Spleen (tissue), 11 donors: Measurements from ENCODE around the gene LPGAT1. TPM values are rescaled to one million over a fixed set of nuclear protein-coding genes. Genes with fewer than 3 reads are reported as not detected.

Source experiments
- DNase-seq: peaks from one replicate; pipeline ENCODE4 v3.0.0-alpha.2; 2020
- H3K27ac ChIP-seq, 8 donors: fragments of 200-600 bp; sonication (generic) in 7 of 8; 1 replicate in 4 of 8; 2 replicates in 4 of 8; pipeline versions ENCODE4 v1.5.0 to v1.8.0; 2016 to 2021; ENCODE audit warnings: inconsistent platforms in 4 of 8, mild to moderate bottlenecking in 4 of 8, moderate library complexity in 1 of 8
- H3K27me3 ChIP-seq, 7 donors: fragments of 200-600 bp; sonication (generic) in 6 of 7; replicated peaks in 1 of 7; 1 replicate in 4 of 7; 2 replicates in 3 of 7; pipeline versions ENCODE4 v1.5.0 to v1.8.0; 2016 to 2021; ENCODE audit warnings: inconsistent platforms in 3 of 7, mild to moderate bottlenecking in 1 of 7
- H3K36me3 ChIP-seq, 6 donors: fragments of 200-600 bp; sonication (generic) in 5 of 6; 1 replicate in 4 of 6; 2 replicates in 2 of 6; pipeline versions ENCODE4 v1.5.0 to v1.8.0; 2016 to 2021; ENCODE audit warnings: inconsistent platforms in 2 of 6
- H3K4me1 ChIP-seq, 6 donors: fragments of 200-600 bp; sonication (generic) in 5 of 6; 1 replicate in 3 of 6; 2 replicates in 3 of 6; pipeline versions ENCODE4 v1.5.0 to v1.8.0; 2016 to 2021; ENCODE audit warnings: inconsistent platforms in 3 of 6
- H3K4me3 ChIP-seq, 8 donors: fragments of 200-600 bp; sonication (generic) in 7 of 8; 1 replicate in 4 of 8; 2 replicates in 4 of 8; pipeline versions ENCODE4 v1.5.0 to v1.8.0; 2016 to 2021; ENCODE audit warnings: inconsistent platforms in 4 of 8, mild to moderate bottlenecking in 4 of 8, moderate library complexity in 2 of 8
- H3K9me3 ChIP-seq, 8 donors: fragments of 200-600 bp; sonication (generic) in 7 of 8; 1 replicate in 4 of 8; 2 replicates in 4 of 8; pipeline versions ENCODE4 v1.5.0 to v1.8.0; 2016 to 2021; ENCODE audit warnings: inconsistent platforms in 4 of 8
- CTCF ChIP-seq, 11 experiments: fragments of 200-600 bp in 7 of 11; fragments of 450-650 bp in 4 of 11; sonication (generic) in 4 of 11; IDR thresholded peaks in 8 of 11; conservative IDR thresholded peaks in 3 of 11; 1 replicate in 7 of 11; 2 replicates in 4 of 11; pipeline versions ENCODE4 v1.4.0 to v1.8.0; 2016 to 2021; ENCODE audit warnings: antibody characterized with exemption in 11 of 11, inconsistent platforms in 4 of 11, mild to moderate bottlenecking in 1 of 11
- POLR2A ChIP-seq, 3 donors: fragments of 450-650 bp; IDR thresholded peaks; one replicate each; pipeline ENCODE4 v1.5.1; 2017; ENCODE audit warnings: antibody characterized with exemption in 3 of 3, mild to moderate bottlenecking in 1 of 3
- POLR2AphosphoS5 ChIP-seq, 3 donors: sonication (generic); formaldehyde crosslinking; IDR thresholded peaks; one replicate each; pipeline ENCODE4 v1.5.1; 2017; ENCODE audit warnings: antibody characterized with exemption in 3 of 3
- WGBS, 5 donors: extraction: QIAGEN DNeasy Blood & Tissue Kit in 3 of 5; methylation state at CpG; one replicate each; pipeline versions ENCODE4 v1.1.5 to v1.1.7; 2013 to 2018; 5-methylcytosine and 5-hydroxymethylcytosine counted together
- intact Hi-C: fragments of 100-400 bp; cut with DNase I; formaldehyde crosslinking; loops from one replicate; pipeline ENCODE4 v1.15.0; 2023; ENCODE audit warnings: low total_unique reads
- polyA plus RNA-seq, 3 donors: library from polyadenylated mRNA; stranded (reverse); fragments of 200-250 nt; gene quantifications; one replicate each; pipeline ENCODE4 v1.2.1, GENCODE V29; 2013
- total RNA-seq, 7 donors: library from RNA; depleted of rRNA in 3 of 7; stranded (reverse); fragments of >200 nt in 3 of 7; fragmentation: NEBNext Ultra II Directional in 4 of 7; extraction: Animal tissue kit (Norgen Biotek cat#: 25700) in 4 of 7; gene quantifications; one replicate each; pipeline versions ENCODE4 v1.1.0 to v1.2.1, GENCODE V29; 2016 to 2021
- donor health status: healthy with polysubstance abuse.
- donor health status: DM: no; HTN: no; CAD: no; lungs with moderate emphysema.
- donor health status: DM: no; HTN: no; CAD: no.
- donor health status: Bipolar disorder and iron deficiency.
- donor health status: healthy.
- donor health status: DM: no; HTN: no; CAD: no.
- donor health status: DM: yes; HTN: yes; CAD: no.

The LPGAT1 gene
- total and polyA plus RNA-seq, 10 donors, result 8.8 to 80.6 (median 60.7) TPM

DNA sequence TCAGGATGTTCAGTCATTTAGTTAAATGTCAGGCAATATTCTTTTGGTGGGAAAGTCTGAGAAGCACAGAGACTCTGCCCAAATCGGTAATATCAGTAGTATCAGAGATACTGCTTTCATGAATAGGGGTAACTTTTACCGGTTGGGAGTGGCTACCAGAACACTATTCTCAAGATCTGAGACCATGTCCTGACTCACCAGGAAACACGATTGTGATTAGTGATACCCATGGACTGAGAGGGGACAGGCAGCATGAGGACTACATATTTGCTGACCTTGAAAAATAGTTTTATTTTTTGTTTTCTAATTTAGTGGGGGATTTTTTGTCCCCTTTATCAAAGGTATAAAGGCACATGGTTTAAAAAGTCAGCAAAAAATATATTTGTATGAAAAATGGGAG is 79.1 kb downstream of the LPGAT1 start:
- intact Hi-C loops, result no loop called here
- Histone ChIP-seq H3K36me3 (peaks cover 0 to 70% (median 32%) of the 10 kb centered on the region in 6 donors), H3K4me1 (peaks cover 0 to 15% (median 1%) of the 10 kb centered on the region in 6 donors), H3K4me3 (no peak overlapping the region), H3K27me3 (no peaks in the 10 kb centered on the region), H3K9me3 (no peaks in the 10 kb centered on the region), H3K27ac (no peak overlapping the region)
- no peak for DNase-seq
- WGBS, 5 donors, result 51 to 83% (median 59%) methylated on average over 3 of the region's 3 CpGs
- TF ChIP-seq POLR2AphosphoS5 (IDR thresholded peaks at IDR 0.05), result no peak
- TF ChIP-seq CTCF (IDR thresholded peaks at IDR 0.05 in 8 of 11, conservative IDR thresholded peaks at IDR 0.05 in 3 of 11), result no peak
- no peak for TF ChIP-seq POLR2A (IDR thresholded peaks at IDR 0.05)

GRCh38 chr1:211750599-211750998 is 80.0 kb downstream of the LPGAT1 start:
- peaks cover 0 to 15% (median 1%) of the 10 kb centered on the region in 6 donors for H3K4me1 ChIP-seq
- no peak overlapping the region for H3K4me3 ChIP-seq
- peaks cover 0 to 69% (median 32%) of the 10 kb centered on the region in 6 donors for H3K36me3 ChIP-seq
- WGBS, 5 donors, result 44 to 69% (median 58%) methylated on average over 1 of the region's 1 CpG
- no peak overlapping the region for H3K27ac ChIP-seq
- DNase-seq, result no peak
- no peaks in the 10 kb centered on the region for H3K9me3 ChIP-seq
- TF ChIP-seq POLR2AphosphoS5 (IDR thresholded peaks at IDR 0.05) (no peak), POLR2A (IDR thresholded peaks at IDR 0.05) (no peak), CTCF (IDR thresholded peaks at IDR 0.05 in 8 of 11, conservative IDR thresholded peaks at IDR 0.05 in 3 of 11) (no peak)
- no peaks in the 10 kb centered on the region for H3K27me3 ChIP-seq
- intact Hi-C loops, result no loop called here

- TF ChIP-seq CTCF (IDR thresholded peaks at IDR 0.05 in 8 of 11, conservative IDR thresholded peaks at IDR 0.05 in 3 of 11) (no peak), POLR2A (IDR thresholded peaks at IDR 0.05) (no peak), POLR2AphosphoS5 (IDR thresholded peaks at IDR 0.05) (no peak)
- peaks cover 0 to 64% (median 32%) of the 10 kb centered on the region in 6 donors for H3K36me3 ChIP-seq
- intact Hi-C loops, result no loop called here
- 84 to 96% (median 92%) methylated on average over 3 of the region's 3 CpGs for WGBS, 5 donors
- no peaks in the 10 kb centered on the region for H3K27me3 ChIP-seq
- no peak overlapping the region for H3K27ac ChIP-seq
- peaks cover 0 to 15% (median 1%) of the 10 kb centered on the region in 6 donors for H3K4me1 ChIP-seq
- no peak overlapping the region for H3K4me3 ChIP-seq
- no peak for DNase-seq
- H3K9me3 ChIP-seq, result no peaks in the 10 kb centered on the region
Observed at GRCh38 chr1:211749251-211749650, 81.3 kb downstream of the LPGAT1 start.

GRCh38 chr1:211748810-211749209 is 81.8 kb downstream of the LPGAT1 start:
- Histone ChIP-seq H3K36me3 (peaks cover 0 to 61% (median 32%) of the 10 kb centered on the region in 6 donors), H3K9me3 (no peaks in the 10 kb centered on the region), H3K4me1 (peaks cover 0 to 15% (median 1%) of the 10 kb centered on the region in 6 donors), H3K27me3 (no peaks in the 10 kb centered on the region), H3K4me3 (no peak overlapping the region), H3K27ac (no peak overlapping the region)
- no peak for DNase-seq
- 73 to 94% (median 79%) methylated on average over 3 of the region's 3 CpGs for WGBS, 5 donors
- no peak for TF ChIP-seq POLR2A (IDR thresholded peaks at IDR 0.05)
- no peak for TF ChIP-seq POLR2AphosphoS5 (IDR thresholded peaks at IDR 0.05)
- no peak for TF ChIP-seq CTCF (IDR thresholded peaks at IDR 0.05 in 8 of 11, conservative IDR thresholded peaks at IDR 0.05 in 3 of 11)
- intact Hi-C loops, result no loop called here
